ENCODE data around the gene ELK3. TPM values are rescaled to one million over a fixed set of nuclear protein-coding genes. Genes with fewer than 3 reads are reported as not detected.
A peak's percentile ranks its signal among the peaks of the same experiment; 100 is the strongest.

ELK3 gene
- total RNA-seq (10 to 100 TPM; 56.4 to 56.5 TPM), polyA plus RNA-seq (10 to 100 TPM; 20.8 to 56.5 TPM)

DNA sequence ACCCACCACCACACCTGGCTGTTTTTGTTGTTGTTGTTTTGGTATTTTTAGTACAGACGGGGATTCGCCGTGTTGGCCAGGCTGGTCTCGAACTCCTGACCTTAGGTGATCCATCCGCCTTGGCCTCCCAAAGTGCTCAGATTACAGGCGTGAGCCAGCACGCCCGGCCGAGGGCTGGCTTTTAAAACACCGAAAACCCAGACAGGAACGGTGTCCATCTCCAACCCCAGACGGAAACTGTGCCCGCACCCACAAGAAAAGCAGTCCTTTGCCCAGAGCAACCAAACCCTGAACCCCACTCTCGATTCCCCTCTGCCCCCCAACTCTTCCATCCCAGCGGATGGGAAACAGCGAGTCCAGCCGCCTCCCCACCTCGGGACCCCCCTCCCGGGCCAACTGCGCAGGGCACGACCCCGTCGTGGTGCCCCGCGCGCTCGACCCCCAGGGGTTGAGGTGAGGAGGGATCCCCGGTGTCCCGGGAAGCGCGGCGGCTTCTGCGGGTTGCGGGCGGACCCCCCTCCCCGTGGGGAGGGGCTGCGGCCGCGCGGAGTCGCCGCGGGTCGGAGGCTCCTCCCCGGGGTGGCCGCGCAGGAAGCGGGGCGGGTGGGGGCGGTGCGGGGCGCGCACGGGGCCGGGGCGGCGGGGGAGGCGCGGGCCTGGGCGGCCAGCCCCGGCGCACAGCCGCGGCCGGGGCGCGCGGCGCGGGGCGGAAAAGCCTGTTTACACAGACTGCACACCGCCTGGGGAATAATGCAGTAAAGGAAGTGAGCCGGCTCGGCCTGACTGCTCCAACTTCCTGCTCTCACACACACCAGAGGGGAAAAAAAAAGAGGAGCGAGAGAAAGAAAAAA lies at the start of gene ELK3:
Gene ELK3, plus strand, starts transcription at position 651 of the 851 bp plus-strand sequence.
- Histone ChIP-seq H3K4me1 (ENCODE audit: insufficient read depth, low read length) (peaks cover 39% of the 10 kb centered on the region), H3K27ac (ENCODE audit: low read depth, low read length) (peak within 1 kb of the TSS; percentile 95), H3K27me3 (ENCODE audit: insufficient read depth, low read length) (no peaks in the 10 kb centered on the region), H3K9me3 (ENCODE audit: control insufficient read depth in 1 of 2, low read length in 2 of 2) (no peaks in the 10 kb centered on the region), H3K4me3 (ENCODE audit: low read length in 2 of 2) (peak within 1 kb of the TSS; percentile 85 to 92), H3K36me3 (ENCODE audit: insufficient read depth, low read length) (no peaks in the 10 kb centered on the region)
- H3K27me3 Mint-ChIP-seq: no peaks in the 10 kb centered on the region
- H3K27ac Mint-ChIP-seq: peak within 1 kb of the TSS; percentile 96 to 100 (median 98)
- ChIA-PET POLR2A (ENCODE audit: partially characterized antibody) (interaction anchor here (1.3 to 6.6 kb wide), 7 partner anchors 12 to 207 kb away, joined by 4 to 233 read pairs (median 13); partner anchors contain the start of gene CDK17), CTCF (ENCODE audit: partially characterized antibody) (interaction anchor here (13.9 kb wide), 1 partner anchor 19 kb away, joined by 149 read pairs; no protein-coding TSS in a partner anchor)
- intact Hi-C loops (cut with micrococcal nuclease): loop anchor here (5.0 kb wide), 1 partner anchor 977 kb away; the partner anchor contains the start of genes FGD6 and VEZT
- H3K4me3 Mint-ChIP-seq: peak within 1 kb of the TSS; percentile 95 to 100 (median 99)
- H3K9me3 Mint-ChIP-seq: peaks cover 0 to 5% (median 0%) of the 10 kb centered on the region in 8 donors
- H3K4me1 Mint-ChIP-seq: peaks cover 32 to 59% (median 41%) of the 10 kb centered on the region in 4 donors
- peaks cover 3 to 12% of the 10 kb centered on the region in 2 donors for H3K36me3 Mint-ChIP-seq
- DNase-seq: peak; percentile 56 to 70 (median 63)

DNA sequence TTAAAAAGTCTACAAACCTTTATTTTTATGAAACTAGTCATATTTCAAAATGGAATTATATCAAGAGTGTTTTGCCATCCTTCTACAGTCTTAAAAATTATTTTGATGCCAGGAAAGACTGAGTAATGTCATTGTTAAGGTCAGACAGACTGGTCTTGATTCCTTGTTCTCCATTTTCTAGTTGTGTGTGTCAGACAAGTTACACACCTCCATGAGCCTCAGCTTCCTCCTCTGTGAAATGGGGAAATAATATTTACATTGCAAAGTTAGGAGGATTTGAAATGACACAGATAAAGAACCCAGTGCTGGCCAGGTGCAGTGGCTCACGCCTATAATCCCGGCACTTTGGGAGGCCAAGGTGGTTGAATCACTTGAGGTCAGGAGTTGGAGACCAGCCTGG lies 47.4 kb upstream of the ELK3 start:
- Mint-ChIP-seq H3K4me3 (no peak overlapping the region), H3K27ac (no peak overlapping the region), H3K9me3 (no peaks in the 10 kb centered on the region), H3K36me3 (no peaks in the 10 kb centered on the region), H3K27me3 (no peaks in the 10 kb centered on the region), H3K4me1 (peaks cover 13 to 29% (median 21%) of the 10 kb centered on the region in 4 donors)
- peaks cover 15% of the 10 kb centered on the region for H3K4me1 ChIP-seq (ENCODE audit: insufficient read depth, low read length)
- H3K9me3 ChIP-seq (ENCODE audit: control insufficient read depth in 1 of 2, low read length in 2 of 2): no peaks in the 10 kb centered on the region
- H3K27ac ChIP-seq (ENCODE audit: low read depth, low read length): no peak overlapping the region
- H3K36me3 ChIP-seq (ENCODE audit: insufficient read depth, low read length): no peaks in the 10 kb centered on the region
- ChIA-PET POLR2A (ENCODE audit: partially characterized antibody) (no interaction called here), CTCF (ENCODE audit: partially characterized antibody) (interaction anchor here (1.2 kb wide), 1 partner anchor 11 kb away, joined by 4 read pairs; no protein-coding TSS in a partner anchor)
- H3K27me3 ChIP-seq (ENCODE audit: insufficient read depth, low read length): no peaks in the 10 kb centered on the region
- no peak for DNase-seq
- no peak overlapping the region for H3K4me3 ChIP-seq (ENCODE audit: low read length in 2 of 2)
- intact Hi-C loops (cut with micrococcal nuclease): no loop called here

DNA sequence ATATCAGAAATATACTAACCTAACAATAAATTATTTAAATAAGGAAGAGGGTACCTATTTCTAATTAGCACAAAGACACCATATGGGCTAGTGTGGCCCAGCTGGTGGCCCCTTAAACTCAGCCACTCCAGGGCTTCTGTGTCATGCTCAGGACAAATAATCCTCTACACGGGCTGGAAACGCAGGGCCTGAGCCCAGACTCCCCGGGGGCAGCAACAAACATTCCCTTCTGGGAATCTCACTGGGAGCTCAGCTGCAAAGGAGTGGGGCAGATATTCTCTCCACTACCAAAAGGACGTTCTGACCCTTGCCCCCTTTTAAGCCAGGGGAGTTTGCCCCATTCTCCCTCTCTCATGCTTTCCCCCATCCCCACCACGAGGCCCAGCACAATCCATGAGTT lies 43.7 kb upstream of the ELK3 start:
- DNase-seq: no peak
- intact Hi-C loops (cut with micrococcal nuclease): no loop called here
- POLR2A ChIA-PET (ENCODE audit: partially characterized antibody): no interaction called here
- CTCF ChIA-PET (ENCODE audit: partially characterized antibody): no interaction called here
- H3K4me1 Mint-ChIP-seq: peaks cover 0 to 1% (median 0%) of the 10 kb centered on the region in 4 donors
- no peak overlapping the region for H3K4me3 ChIP-seq (ENCODE audit: low read length in 2 of 2)
- no peaks in the 10 kb centered on the region for H3K4me1 ChIP-seq (ENCODE audit: insufficient read depth, low read length)
- no peak overlapping the region for H3K27ac Mint-ChIP-seq
- no peaks in the 10 kb centered on the region for H3K36me3 Mint-ChIP-seq
- H3K27me3 Mint-ChIP-seq: no peaks in the 10 kb centered on the region
- no peaks in the 10 kb centered on the region for H3K9me3 ChIP-seq (ENCODE audit: control insufficient read depth in 1 of 2, low read length in 2 of 2)
- no peak overlapping the region for H3K27ac ChIP-seq (ENCODE audit: low read depth, low read length)
- H3K27me3 ChIP-seq (ENCODE audit: insufficient read depth, low read length): no peaks in the 10 kb centered on the region
- H3K9me3 Mint-ChIP-seq: no peaks in the 10 kb centered on the region
- no peaks in the 10 kb centered on the region for H3K36me3 ChIP-seq (ENCODE audit: insufficient read depth, low read length)
- H3K4me3 Mint-ChIP-seq: no peak overlapping the region

DNA sequence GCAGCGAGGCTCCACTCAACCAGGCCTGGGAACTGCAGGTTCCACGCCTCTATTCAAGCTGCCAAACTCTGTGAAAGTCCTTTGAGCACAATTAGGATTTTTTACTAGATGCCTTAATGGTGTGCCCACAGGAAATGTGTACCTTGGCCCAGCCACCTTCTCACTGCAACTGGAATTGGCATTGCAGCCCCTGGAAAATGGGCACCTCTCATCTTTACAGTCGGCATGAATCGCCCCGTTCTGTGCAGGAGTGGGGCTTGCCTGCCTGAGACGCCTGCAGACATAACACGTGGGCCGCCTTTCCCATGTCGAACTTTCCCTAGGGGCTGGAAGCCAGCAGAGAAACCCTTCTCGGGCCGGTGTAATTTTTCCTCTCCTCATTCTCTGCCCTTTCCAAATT lies 42.0 kb upstream of the ELK3 start:
- Histone ChIP-seq H3K27ac (ENCODE audit: low read depth, low read length) (no peak overlapping the region), H3K27me3 (ENCODE audit: insufficient read depth, low read length) (no peaks in the 10 kb centered on the region), H3K36me3 (ENCODE audit: insufficient read depth, low read length) (no peaks in the 10 kb centered on the region), H3K9me3 (ENCODE audit: control insufficient read depth in 1 of 2, low read length in 2 of 2) (no peaks in the 10 kb centered on the region), H3K4me1 (ENCODE audit: insufficient read depth, low read length) (no peaks in the 10 kb centered on the region), H3K4me3 (ENCODE audit: low read length in 2 of 2) (no peak overlapping the region)
- CTCF ChIA-PET (ENCODE audit: partially characterized antibody): interaction anchor here (0.5 kb wide), 1 partner anchor 63 kb away, joined by 4 read pairs; no protein-coding TSS in a partner anchor
- no peak overlapping the region for H3K27ac Mint-ChIP-seq
- no peaks in the 10 kb centered on the region for H3K27me3 Mint-ChIP-seq
- no peak for DNase-seq
- H3K9me3 Mint-ChIP-seq: no peaks in the 10 kb centered on the region
- POLR2A ChIA-PET (ENCODE audit: partially characterized antibody): no interaction called here
- H3K4me3 Mint-ChIP-seq: no peak overlapping the region
- intact Hi-C loops (cut with micrococcal nuclease): no loop called here
- peaks cover 0 to 1% (median 0%) of the 10 kb centered on the region in 4 donors for H3K4me1 Mint-ChIP-seq
- H3K36me3 Mint-ChIP-seq: no peaks in the 10 kb centered on the region

DNA sequence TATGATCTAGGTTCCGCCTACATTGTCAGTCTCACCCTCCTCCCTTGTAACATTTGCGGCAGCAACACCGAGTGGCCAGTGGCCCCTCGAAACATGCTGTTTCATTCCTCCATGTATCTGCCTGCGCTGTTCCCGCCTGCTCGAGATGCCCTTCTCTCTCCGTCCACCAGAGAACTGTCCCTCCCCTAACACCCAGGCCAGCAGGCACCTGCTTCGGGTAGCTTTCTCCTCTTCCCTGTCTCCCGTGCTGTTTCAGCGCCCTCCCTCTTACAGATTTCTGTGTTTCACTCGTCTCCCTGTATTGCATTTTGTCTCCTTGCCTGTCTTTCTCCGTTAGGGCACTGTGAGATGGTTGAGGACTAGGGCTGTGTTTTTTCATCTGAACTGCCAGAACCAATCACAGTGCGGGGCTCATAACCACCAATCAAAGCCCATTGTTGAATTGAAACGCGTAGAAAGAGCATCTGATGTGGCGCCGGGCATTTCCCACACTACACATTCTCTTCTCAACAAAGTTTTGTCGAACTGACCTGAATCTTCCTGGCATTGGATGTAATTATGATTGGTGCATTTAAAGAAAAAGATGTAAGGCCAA lies 40.9 kb upstream of the ELK3 start:
- ChIA-PET POLR2A (ENCODE audit: partially characterized antibody) (interaction anchor here (0.8 kb wide), 1 partner anchor 53 kb away, joined by 3 read pairs; no protein-coding TSS in a partner anchor), CTCF (ENCODE audit: partially characterized antibody) (no interaction called here)
- no peak for DNase-seq

DNA sequence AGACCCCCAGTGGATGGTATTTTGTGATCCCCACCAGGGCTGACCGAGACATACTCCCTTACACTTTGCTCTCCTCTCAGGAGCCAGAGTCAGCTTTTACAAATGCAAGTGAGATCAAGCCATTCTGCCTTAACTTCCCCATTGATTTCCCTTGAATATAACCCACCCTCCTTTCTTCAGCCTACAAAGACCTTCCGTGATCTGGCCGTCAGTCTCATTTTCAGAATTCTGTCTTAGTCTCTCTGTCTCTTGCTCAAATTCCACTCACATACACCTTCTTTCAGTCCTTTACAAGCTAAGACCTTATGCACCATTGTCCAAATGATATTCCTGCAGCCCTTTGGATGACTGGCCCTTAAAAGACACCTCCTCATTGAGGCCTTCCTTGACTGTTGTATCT lies 39.0 kb upstream of the ELK3 start:
- no peaks in the 10 kb centered on the region for H3K27me3 ChIP-seq (ENCODE audit: insufficient read depth, low read length)
- H3K36me3 ChIP-seq (ENCODE audit: insufficient read depth, low read length): no peaks in the 10 kb centered on the region
- no peaks in the 10 kb centered on the region for H3K4me1 ChIP-seq (ENCODE audit: insufficient read depth, low read length)
- H3K4me1 Mint-ChIP-seq: peaks cover 0 to 1% (median 0%) of the 10 kb centered on the region in 4 donors
- intact Hi-C loops (cut with micrococcal nuclease): no loop called here
- H3K9me3 Mint-ChIP-seq: no peaks in the 10 kb centered on the region
- no peak overlapping the region for H3K27ac Mint-ChIP-seq
- H3K9me3 ChIP-seq (ENCODE audit: control insufficient read depth in 1 of 2, low read length in 2 of 2): no peaks in the 10 kb centered on the region
- H3K36me3 Mint-ChIP-seq: no peaks in the 10 kb centered on the region
- H3K27me3 Mint-ChIP-seq: no peaks in the 10 kb centered on the region
- ChIA-PET CTCF (ENCODE audit: partially characterized antibody) (no interaction called here), POLR2A (ENCODE audit: partially characterized antibody) (no interaction called here)
- H3K4me3 ChIP-seq (ENCODE audit: low read length in 2 of 2): no peak overlapping the region
- no peak for DNase-seq
- no peak overlapping the region for H3K27ac ChIP-seq (ENCODE audit: low read depth, low read length)
- H3K4me3 Mint-ChIP-seq: no peak overlapping the region

More for the DNA sequence above, 40.9 kb upstream of the ELK3 start:
- Mint-ChIP-seq H3K27me3 (no peaks in the 10 kb centered on the region), H3K27ac (peak overlapping the region in 3 of 7 donors; percentile 7 to 30 (median 14)), H3K36me3 (no peaks in the 10 kb centered on the region), H3K9me3 (no peaks in the 10 kb centered on the region), H3K4me3 (no peak overlapping the region), H3K4me1 (peaks cover 0 to 1% (median 0%) of the 10 kb centered on the region in 4 donors)
- Histone ChIP-seq H3K9me3 (ENCODE audit: control insufficient read depth in 1 of 2, low read length in 2 of 2) (no peaks in the 10 kb centered on the region), H3K36me3 (ENCODE audit: insufficient read depth, low read length) (no peaks in the 10 kb centered on the region), H3K27ac (ENCODE audit: low read depth, low read length) (no peak overlapping the region), H3K4me3 (ENCODE audit: low read length in 2 of 2) (no peak overlapping the region), H3K27me3 (ENCODE audit: insufficient read depth, low read length) (no peaks in the 10 kb centered on the region), H3K4me1 (ENCODE audit: insufficient read depth, low read length) (no peaks in the 10 kb centered on the region)
- intact Hi-C loops (cut with micrococcal nuclease): no loop called here

DNA sequence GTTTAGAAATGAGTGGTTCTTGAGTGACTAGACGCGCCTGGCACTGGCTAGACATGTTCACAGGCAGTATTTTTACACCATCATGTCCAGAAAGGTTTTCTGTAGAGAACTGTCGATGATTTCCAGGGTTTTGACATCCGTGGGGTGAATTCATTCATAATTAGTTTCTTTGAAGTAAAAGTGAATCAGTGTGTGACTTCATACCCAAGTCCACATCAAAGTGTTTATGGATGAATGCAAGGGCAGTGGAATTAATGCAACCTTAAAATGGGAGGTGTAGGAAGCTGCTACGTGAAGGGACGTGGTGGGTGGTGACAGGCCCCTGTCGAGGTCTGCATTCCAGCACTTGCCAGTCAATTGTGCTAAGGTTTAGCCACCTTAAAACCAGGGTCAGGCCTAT lies 38.4 kb upstream of the ELK3 start:
- CTCF ChIA-PET (ENCODE audit: partially characterized antibody): no interaction called here
- POLR2A ChIA-PET (ENCODE audit: partially characterized antibody): no interaction called here

More for the DNA sequence above, 38.4 kb upstream of the ELK3 start:
- Histone ChIP-seq H3K36me3 (ENCODE audit: insufficient read depth, low read length) (no peaks in the 10 kb centered on the region), H3K4me3 (ENCODE audit: low read length in 2 of 2) (no peak overlapping the region), H3K4me1 (ENCODE audit: insufficient read depth, low read length) (no peaks in the 10 kb centered on the region), H3K27me3 (ENCODE audit: insufficient read depth, low read length) (no peaks in the 10 kb centered on the region), H3K27ac (ENCODE audit: low read depth, low read length) (no peak overlapping the region), H3K9me3 (ENCODE audit: control insufficient read depth in 1 of 2, low read length in 2 of 2) (no peaks in the 10 kb centered on the region)
- intact Hi-C loops (cut with micrococcal nuclease): no loop called here
- H3K36me3 Mint-ChIP-seq: no peaks in the 10 kb centered on the region
- H3K4me3 Mint-ChIP-seq: no peak overlapping the region
- no peak for DNase-seq
- no peak overlapping the region for H3K27ac Mint-ChIP-seq
- H3K27me3 Mint-ChIP-seq: no peaks in the 10 kb centered on the region
- no peaks in the 10 kb centered on the region for H3K9me3 Mint-ChIP-seq
- peaks cover 0 to 1% (median 0%) of the 10 kb centered on the region in 4 donors for H3K4me1 Mint-ChIP-seq
